Keratinocyte (primary cell): Measurements from ENCODE around the gene NOVA2. TPM values are rescaled to one million over a fixed set of nuclear protein-coding genes. Genes with fewer than 3 reads are reported as not detected.
A peak's percentile ranks its signal among the peaks of the same experiment; 100 is the strongest.

Experiments used
- DNase-seq: peaks from one replicate; pipeline ENCODE4 v3.0.0-alpha.2; 2011; ENCODE audit warnings: low read depth, missing footprints, low spot score
- FAIRE-seq: peaks from 2 replicates; lab custom pipeline; 2011; peaks lifted over from hg19 to GRCh38; lab: Jason Lieb, UNC
- H2AFZ ChIP-seq: 2 replicates; pipeline ENCODE4 v1.6.0; 2012; ENCODE audit warnings: low read length, control low read depth, inconsistent platforms; ENCODE audit not compliant: control insufficient read depth
- H3K27ac ChIP-seq: 2 replicates; pipeline ENCODE4 v1.5.1; 2011; ENCODE audit warnings: low read length; ENCODE audit not compliant: control insufficient read depth, insufficient read depth
- H3K27me3 ChIP-seq: 3 replicates; pipeline ENCODE4 v1.6.0; 2011; ENCODE audit warnings: low read length; ENCODE audit not compliant: control insufficient read depth, insufficient read depth; ENCODE audit errors: extremely low read depth
- H3K36me3 ChIP-seq, 2 experiments: 2 replicates in 1 of 2; 3 replicates in 1 of 2; pipeline ENCODE4 v1.5.1; 2011; ENCODE audit warnings: low read length in 2 of 2, mild to moderate bottlenecking in 1 of 2; ENCODE audit not compliant: control insufficient read depth in 2 of 2, insufficient read depth in 2 of 2; ENCODE audit errors: extremely low read depth in 1 of 2
- H3K4me1 ChIP-seq: 3 replicates; pipeline ENCODE4 v1.5.1; 2011; ENCODE audit warnings: low read length; ENCODE audit not compliant: control insufficient read depth, insufficient read depth; ENCODE audit errors: extremely low read depth
- H3K4me2 ChIP-seq: 3 replicates; pipeline ENCODE4 v1.6.0; 2011; ENCODE audit warnings: low read depth, low read length; ENCODE audit not compliant: control insufficient read depth, insufficient read depth; ENCODE audit errors: extremely low read depth
- H3K4me3 ChIP-seq, 3 experiments: fragments of 200-600 bp in 1 of 3; sonication (generic) in 1 of 3; 2 replicates in 2 of 3; 3 replicates in 1 of 3; pipeline ENCODE4 v1.5.1; 2011 to 2016; ENCODE audit warnings: low read length in 3 of 3, mild to moderate bottlenecking in 3 of 3, control low read depth in 2 of 3, inconsistent platforms in 1 of 3, low read depth in 1 of 3, mixed read lengths in 1 of 3, mixed run types in 1 of 3, moderate library complexity in 1 of 3; ENCODE audit not compliant: control insufficient read depth in 2 of 3, insufficient read depth in 2 of 3; ENCODE audit errors: extremely low read depth in 1 of 3
- H3K79me2 ChIP-seq: 2 replicates; pipeline ENCODE4 v1.6.0; 2012; ENCODE audit warnings: low read length; ENCODE audit not compliant: control insufficient read depth, insufficient read depth
- H3K9ac ChIP-seq: 3 replicates; pipeline ENCODE4 v1.6.0; 2011; ENCODE audit warnings: low read length; ENCODE audit not compliant: control insufficient read depth, insufficient read depth; ENCODE audit errors: extremely low read depth
- H3K9me1 ChIP-seq: 3 replicates; pipeline ENCODE4 v1.6.0; 2011; ENCODE audit warnings: low read length; ENCODE audit not compliant: control insufficient read depth, insufficient read depth; ENCODE audit errors: extremely low read depth
- H3K9me3 ChIP-seq: 2 replicates; pipeline ENCODE4 v1.5.1; 2012; ENCODE audit warnings: low read depth, low read length; ENCODE audit not compliant: control insufficient read depth
- H4K20me1 ChIP-seq: 3 replicates; pipeline ENCODE4 v1.6.0; 2011; ENCODE audit warnings: low read length; ENCODE audit not compliant: control insufficient read depth, insufficient read depth; ENCODE audit errors: extremely low read depth
- EZH2 ChIP-seq: IDR thresholded peaks from one replicate; pipeline ENCODE4 v1.6.1; 2012; ENCODE audit warnings: inconsistent platforms, mild to moderate bottlenecking, low read length, moderate library complexity
- dilution Hi-C: fragments of 300-500 bp; cut with MboI; formaldehyde crosslinking; loops from one replicate; pipeline ENCODE4 v1.7.0; 2020; ENCODE audit warnings: low sequenced_read_pairs; ENCODE audit not compliant: extremely low pct_ligation_motif_present
- polyA plus RNA-seq, 5 experiments: library from polyadenylated mRNA; depleted of rRNA in 3 of 5; stranded (reverse) in 3 of 5; stranded (forward) in 1 of 5; unstranded in 1 of 5; fragments of >200 nt; gene quantifications; 1 replicate in 1 of 5; 2 replicates in 3 of 5; 3 replicates in 1 of 5; pipeline versions ENCODE4 v1.2.1 to v1.2.3, GENCODE V29; 2011 to 2012; ENCODE audit warnings: missing spikeins in 2 of 5, low read depth in 1 of 5, low replicate concordance in 1 of 5
- TF ChIP-seq, protein P1 (sequence below), 3 experiments: IDR thresholded peaks in 1 of 3; conservative IDR thresholded peaks in 1 of 3; optimal IDR thresholded peaks in 1 of 3; 2 replicates in 2 of 3; 3 replicates in 1 of 3; pipeline versions ENCODE3 to v1.5.1; 2011; ENCODE audit warnings: low read length in 3 of 3, mild to moderate bottlenecking in 3 of 3, moderate library complexity in 2 of 3, control low read depth in 1 of 3, inconsistent platforms in 1 of 3; ENCODE audit not compliant: insufficient read depth in 2 of 3; ENCODE audit errors: extremely low read depth in 1 of 3

NOVA2 gene
- polyA plus RNA-seq, 1 donor (not counting 4 experiments of a cell fraction or from before 2014, with no cell fraction given), result not detected

DNA sequence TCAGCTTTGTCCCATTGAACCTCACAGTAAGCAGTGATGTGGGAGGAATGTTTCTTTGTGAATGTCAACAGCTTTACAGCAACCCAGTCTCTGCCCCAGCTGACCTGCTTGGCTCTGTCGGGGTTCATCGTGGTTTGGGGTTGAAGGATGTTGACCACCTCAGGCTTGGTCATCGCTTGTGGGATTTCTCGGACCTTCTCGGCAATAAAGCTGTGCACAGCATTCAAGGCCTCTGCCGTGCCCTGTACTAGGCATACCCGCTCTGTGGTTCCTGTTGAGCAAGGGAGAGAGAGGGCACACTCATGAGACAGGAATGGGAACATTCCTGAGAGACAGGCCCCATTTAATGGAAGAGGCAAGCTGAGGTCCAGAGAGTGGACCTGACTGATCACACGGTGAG is 20.0 kb downstream of the NOVA2 start:
- no peak for TF ChIP-seq EZH2
- TF ChIP-seq, protein P1, sequence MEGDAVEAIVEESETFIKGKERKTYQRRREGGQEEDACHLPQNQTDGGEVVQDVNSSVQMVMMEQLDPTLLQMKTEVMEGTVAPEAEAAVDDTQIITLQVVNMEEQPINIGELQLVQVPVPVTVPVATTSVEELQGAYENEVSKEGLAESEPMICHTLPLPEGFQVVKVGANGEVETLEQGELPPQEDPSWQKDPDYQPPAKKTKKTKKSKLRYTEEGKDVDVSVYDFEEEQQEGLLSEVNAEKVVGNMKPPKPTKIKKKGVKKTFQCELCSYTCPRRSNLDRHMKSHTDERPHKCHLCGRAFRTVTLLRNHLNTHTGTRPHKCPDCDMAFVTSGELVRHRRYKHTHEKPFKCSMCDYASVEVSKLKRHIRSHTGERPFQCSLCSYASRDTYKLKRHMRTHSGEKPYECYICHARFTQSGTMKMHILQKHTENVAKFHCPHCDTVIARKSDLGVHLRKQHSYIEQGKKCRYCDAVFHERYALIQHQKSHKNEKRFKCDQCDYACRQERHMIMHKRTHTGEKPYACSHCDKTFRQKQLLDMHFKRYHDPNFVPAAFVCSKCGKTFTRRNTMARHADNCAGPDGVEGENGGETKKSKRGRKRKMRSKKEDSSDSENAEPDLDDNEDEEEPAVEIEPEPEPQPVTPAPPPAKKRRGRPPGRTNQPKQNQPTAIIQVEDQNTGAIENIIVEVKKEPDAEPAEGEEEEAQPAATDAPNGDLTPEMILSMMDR (optimal IDR thresholded peaks at IDR 0.05 in 1 of 3, IDR thresholded peaks at IDR 0.05 in 1 of 3, conservative IDR thresholded peaks at IDR 0.05 in 1 of 3; ENCODE audit: extremely low read depth in 1 of 3, insufficient read depth in 2 of 3, low read length in 3 of 3), result no peak
- Histone ChIP-seq H3K9me1 (no peaks in the 10 kb centered on the region), H3K79me2 (no peaks in the 10 kb centered on the region), H4K20me1 (no peaks in the 10 kb centered on the region), H3K9ac (no peak overlapping the region), H3K4me3 (no peak overlapping the region), H2AFZ (no peak overlapping the region), H3K4me1 (peaks cover 28% of the 10 kb centered on the region), H3K9me3 (no peaks in the 10 kb centered on the region), H3K27me3 (peaks cover 4% of the 10 kb centered on the region), H3K36me3 (no peaks in the 10 kb centered on the region), H3K27ac (no peak overlapping the region), H3K4me2 (no peak overlapping the region)
- no peak for FAIRE-seq
- dilution Hi-C loops, result no loop called here
- DNase-seq, result no peak

DNA sequence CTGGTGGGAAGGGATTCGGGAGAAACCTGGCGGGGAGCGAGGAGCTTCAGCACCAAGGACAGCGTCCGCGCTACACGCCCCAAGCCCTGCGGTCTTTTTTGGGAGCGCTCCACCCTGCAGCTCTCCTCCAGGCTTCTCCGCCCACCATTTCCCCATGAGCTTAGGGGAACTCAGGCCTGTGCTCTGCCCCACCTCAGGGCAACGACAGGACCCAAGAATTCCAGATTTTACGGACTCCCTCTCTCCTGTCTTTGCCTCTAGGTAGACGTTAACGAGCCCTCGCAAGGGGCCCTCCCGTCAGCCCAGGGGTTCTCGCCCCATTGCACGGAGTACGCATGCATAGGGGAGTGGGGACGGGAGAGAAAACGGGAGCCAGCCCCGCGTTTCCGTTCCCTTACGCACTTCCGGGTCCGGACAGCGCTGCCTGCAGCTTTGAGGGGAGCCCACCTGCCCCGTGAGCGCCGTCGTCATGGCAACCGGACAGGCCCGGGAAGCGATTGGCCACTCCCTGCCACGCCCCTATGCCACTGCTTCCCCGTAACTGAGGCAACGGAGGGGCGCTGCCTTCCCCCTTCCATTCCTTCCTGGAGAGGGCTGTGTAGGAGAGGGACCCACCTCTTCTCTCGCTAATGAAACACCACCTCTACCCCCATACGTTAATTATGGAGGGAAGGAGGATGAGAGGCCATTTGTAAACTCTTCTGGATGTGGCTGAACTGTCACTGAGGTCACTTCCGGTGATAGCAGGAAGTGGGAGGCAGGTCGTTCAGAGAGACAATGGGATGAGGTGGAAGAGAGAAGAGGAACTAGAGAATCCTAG is 20.8 kb downstream of the NOVA2 start:
- no peak for FAIRE-seq
- H3K9me3 ChIP-seq, result no peaks in the 10 kb centered on the region
- H4K20me1 ChIP-seq, result no peaks in the 10 kb centered on the region
- dilution Hi-C loops, result no loop called here
- no peak overlapping the region for H3K9ac ChIP-seq
- no peak for TF ChIP-seq EZH2
- TF ChIP-seq, protein P1 (optimal IDR thresholded peaks at IDR 0.05 in 1 of 3, IDR thresholded peaks at IDR 0.05 in 1 of 3, conservative IDR thresholded peaks at IDR 0.05 in 1 of 3; ENCODE audit: extremely low read depth in 1 of 3, insufficient read depth in 2 of 3, low read length in 3 of 3), result no peak
- DNase-seq, result no peak
- no peaks in the 10 kb centered on the region for H3K36me3 ChIP-seq
- no peak overlapping the region for H3K27ac ChIP-seq
- H3K27me3 ChIP-seq, result no peaks in the 10 kb centered on the region
- H2AFZ ChIP-seq, result no peak overlapping the region
- H3K4me2 ChIP-seq, result peak overlapping the region; percentile 71
- H3K79me2 ChIP-seq, result no peaks in the 10 kb centered on the region
- peaks cover 29% of the 10 kb centered on the region for H3K4me1 ChIP-seq
- no peaks in the 10 kb centered on the region for H3K9me1 ChIP-seq
- peak overlapping the region in 2 of 3 experiments; percentile 5 to 32 for H3K4me3 ChIP-seq
